HG03575 (cell line): ENCODE results near the gene DACT2.
"Not testable (repeated sequence)": the region's sequence is repeated elsewhere in the genome, so short reads cannot be mapped to it uniquely, and the experiment has no call there.

Source experiments
- ATAC-seq: cut with Tn5 transposase; IDR thresholded peaks from one replicate; pipeline ENCODE4 v1.9.1; 2021; ENCODE audit not compliant: unreplicated experiment, insufficient number of reproducible peaks, low FRiP score; ENCODE audit errors: extremely low read depth

DACT2 gene

GRCh38 chr6:168272415-168273325 is 46.9 kb downstream of the DACT2 start:
- no peak for ATAC-seq

GRCh38 chr6:168270274-168271172 is 49.1 kb downstream of the DACT2 start:
- no peak for ATAC-seq

- ATAC-seq, result no peak
These were observed 49.9 kb downstream of the DACT2 start for GRCh38 chr6:168269455-168270243.

GRCh38 chr6:168268755-168269154 is 50.8 kb downstream of the DACT2 start:
- no peak for ATAC-seq

- not testable (repeated sequence) for ATAC-seq
These were observed 51.8 kb downstream of the DACT2 start for GRCh38 chr6:168267779-168268178.

GRCh38 chr6:168265827-168266815 is 53.5 kb downstream of the DACT2 start:
- ATAC-seq, result no peak

- no peak for ATAC-seq
These were observed 54.2 kb downstream of the DACT2 start for GRCh38 chr6:168265394-168265793.

- ATAC-seq, result no peak
These were observed 54.8 kb downstream of the DACT2 start for GRCh38 chr6:168264593-168265335.

GRCh38 chr6:168263351-168263905 is 56.1 kb downstream of the DACT2 start:
- ATAC-seq, result no peak

GRCh38 chr6:168261234-168261633 is 58.3 kb downstream of the DACT2 start:
- ATAC-seq, result no peak

- no peak for ATAC-seq
These were observed 59.1 kb downstream of the DACT2 start for GRCh38 chr6:168260420-168260987.

GRCh38 chr6:168258795-168259194 is 60.8 kb downstream of the DACT2 start:
- no peak for ATAC-seq

- no peak for ATAC-seq
These were observed 62.6 kb downstream of the DACT2 start for GRCh38 chr6:168256940-168257339.
